GM10266 (cell line): ENCODE results near the gene LONP2.
"Not testable (repeated sequence)": the region's sequence is repeated elsewhere in the genome, so short reads cannot be mapped to it uniquely, and the experiment has no call there.

Experiments used
- DNase-seq: peaks from one replicate; pipeline ENCODE4 v3.0.0; 2012; ENCODE audit errors: extremely low spot score
- CTCF ChIP-seq: IDR thresholded peaks from 2 replicates; pipeline ENCODE4 v1.5.1; 2012; ENCODE audit warnings: mild to moderate bottlenecking, low read depth; ENCODE audit not compliant: control insufficient read depth, insufficient read depth; ENCODE audit errors: missing control alignments

LONP2 gene

GRCh38 chr16:48236286-48236685 lies 7.8 kb upstream of the LONP2 start:
- no peak for TF ChIP-seq CTCF

GRCh38 chr16:48240147-48240546 lies 4.0 kb upstream of the LONP2 start:
- DNase-seq, result not testable (repeated sequence)

More at GRCh38 chr16:48236286-48236685, 7.8 kb upstream of the LONP2 start:
- DNase-seq, result no peak

- no peak for TF ChIP-seq CTCF
Measured at GRCh38 chr16:48244863-48245195, 729 bp downstream of the LONP2 start.

GRCh38 chr16:48246066-48246465 lies 2.0 kb downstream of the LONP2 start:
- DNase-seq, result no peak
- no peak for TF ChIP-seq CTCF

More at GRCh38 chr16:48244863-48245195, 729 bp downstream of the LONP2 start:
- no peak for DNase-seq

GRCh38 chr16:48247311-48247710 lies 3.2 kb downstream of the LONP2 start, which contains the start of gene ABCC11:
Gene ABCC11 (minus strand): TSS chr16:48247539. CDS start chr16:48231921, 15,618 bp downstream.
- no peak for TF ChIP-seq CTCF
- DNase-seq, result no peak

GRCh38 chr16:48250520-48251278 lies 6.6 kb downstream of the LONP2 start:
- no peak for DNase-seq
- no peak for TF ChIP-seq CTCF

GRCh38 chr16:48252013-48252412 lies 7.9 kb downstream of the LONP2 start:
- TF ChIP-seq CTCF, result no peak
- DNase-seq, result no peak

GRCh38 chr16:48256579-48257177 lies 12.6 kb downstream of the LONP2 start:
- no peak for TF ChIP-seq CTCF
- DNase-seq, result no peak
